ENCODE measurements around the gene ATR. TPM values are rescaled to one million over a fixed set of nuclear protein-coding genes. Genes with fewer than 3 reads are reported as not detected.

ATR gene
- total RNA-seq, 2 donors from 2014 or later: 13.9 to 20.3 TPM

GRCh38 chr3:142489572-142490323, 88.8 kb downstream of the ATR start:
- Histone ChIP-seq H3K36me3 (no peaks in the 10 kb centered on the region), H3K27me3 (no peaks in the 10 kb centered on the region), H3K27ac (no peak overlapping the region), H3K9ac (ENCODE audit: low read depth in 2 of 2, low read length in 2 of 2) (no peak overlapping the region), H3K9me3 (no peaks in the 10 kb centered on the region), H3K4me1 (no peaks in the 10 kb centered on the region), H3K4me3 (no peak overlapping the region)
- intact Hi-C loops (cut with DNase I): no loop called here
- no peak for TF ChIP-seq CTCF (IDR thresholded peaks at IDR 0.05)
- DNase-seq: no peak

GRCh38 chr3:142484912-142485435, 93.6 kb downstream of the ATR start:
- no peak overlapping the region for H3K27ac ChIP-seq
- DNase-seq: no peak
- TF ChIP-seq CTCF (IDR thresholded peaks at IDR 0.05): no peak
- no peaks in the 10 kb centered on the region for H3K4me1 ChIP-seq
- no peaks in the 10 kb centered on the region for H3K9me3 ChIP-seq
- intact Hi-C loops (cut with DNase I): no loop called here
- H3K9ac ChIP-seq (ENCODE audit: low read depth in 2 of 2, low read length in 2 of 2): no peak overlapping the region
- no peaks in the 10 kb centered on the region for H3K27me3 ChIP-seq
- no peak overlapping the region for H3K4me3 ChIP-seq
- no peaks in the 10 kb centered on the region for H3K36me3 ChIP-seq

- Histone ChIP-seq H3K9me3 (no peaks in the 10 kb centered on the region), H3K36me3 (no peaks in the 10 kb centered on the region), H3K27me3 (no peaks in the 10 kb centered on the region), H3K4me1 (no peaks in the 10 kb centered on the region), H3K27ac (no peak overlapping the region), H3K9ac (ENCODE audit: low read depth in 2 of 2, low read length in 2 of 2) (no peak overlapping the region), H3K4me3 (no peak overlapping the region)
- no peak for TF ChIP-seq CTCF (IDR thresholded peaks at IDR 0.05)
- no peak for DNase-seq
- intact Hi-C loops (cut with DNase I): no loop called here
These were observed 97.3 kb downstream of the ATR start for GRCh38 chr3:142481196-142481595.

- Histone ChIP-seq H3K36me3 (no peaks in the 10 kb centered on the region), H3K27ac (no peak overlapping the region), H3K9ac (ENCODE audit: low read depth in 2 of 2, low read length in 2 of 2) (no peak overlapping the region), H3K4me3 (no peak overlapping the region), H3K4me1 (no peaks in the 10 kb centered on the region), H3K27me3 (no peaks in the 10 kb centered on the region), H3K9me3 (no peaks in the 10 kb centered on the region)
- intact Hi-C loops (cut with DNase I): no loop called here
- TF ChIP-seq CTCF (IDR thresholded peaks at IDR 0.05): no peak
- no peak for DNase-seq
These were observed 107.7 kb downstream of the ATR start for GRCh38 chr3:142470826-142471225.

GRCh38 chr3:142468456-142468855, 110.1 kb downstream of the ATR start:
- H3K36me3 ChIP-seq: no peaks in the 10 kb centered on the region
- intact Hi-C loops (cut with DNase I): no loop called here
- H3K9me3 ChIP-seq: no peaks in the 10 kb centered on the region
- no peak for DNase-seq
- no peak for TF ChIP-seq CTCF (IDR thresholded peaks at IDR 0.05)
- no peaks in the 10 kb centered on the region for H3K4me1 ChIP-seq
- H3K4me3 ChIP-seq: no peak overlapping the region
- H3K9ac ChIP-seq (ENCODE audit: low read depth in 2 of 2, low read length in 2 of 2): no peak overlapping the region
- H3K27me3 ChIP-seq: no peaks in the 10 kb centered on the region
- H3K27ac ChIP-seq: no peak overlapping the region
